Measurements from ENCODE around the gene ENOX1.

GRCh38 chr13:43675577-43675976, 111.2 kb downstream of the ENOX1 start:
- no peak for TF ChIP-seq CTCF (IDR thresholded peaks at IDR 0.05)
- no peak for TF ChIP-seq POLR2A (IDR thresholded peaks at IDR 0.05)
- no peak for TF ChIP-seq EP300 (IDR thresholded peaks at IDR 0.05)
